NCI-H2107 treated with DMSO at 0.1 percent for 48 hours (cell line): ENCODE results near the gene ACTN1.
A peak's percentile ranks its signal among the peaks of the same experiment; 100 is the strongest.
"Not testable (repeated sequence)": the region's sequence is repeated elsewhere in the genome, so short reads cannot be mapped to it uniquely, and the experiment has no call there.

Source experiments
- DNase-seq: peaks from one replicate; lab custom pipeline; 2025; ENCODE audit not compliant: unreplicated experiment; lab: John Stamatoyannopoulos, UW

The ACTN1 gene

DNA sequence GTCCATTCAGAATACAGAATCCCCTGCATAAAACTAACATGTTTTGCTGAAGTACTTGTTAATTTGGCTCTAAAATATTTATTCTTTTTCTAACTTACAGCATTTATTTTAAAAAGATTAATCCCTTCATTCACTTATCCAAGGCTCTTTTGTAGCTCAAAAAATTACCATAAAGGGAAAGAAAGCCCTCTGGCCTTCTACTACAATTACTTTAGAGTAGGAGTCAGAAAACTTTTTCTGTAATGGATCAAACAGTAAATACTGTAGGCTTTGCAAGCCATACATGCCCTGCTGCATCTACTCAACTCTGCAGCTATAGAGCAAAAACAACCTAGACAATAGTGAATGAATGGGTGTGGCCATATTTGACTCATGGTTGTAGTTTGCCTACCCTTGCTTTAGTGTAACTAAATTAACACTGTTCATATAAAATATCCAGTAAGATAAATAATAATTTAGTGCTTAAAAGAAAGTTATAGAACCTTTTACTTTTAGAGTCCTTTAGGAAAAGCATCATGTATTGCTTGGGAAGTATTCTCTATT is 112.0 kb downstream of the ACTN1 start:
- DNase-seq = no peak

DNA sequence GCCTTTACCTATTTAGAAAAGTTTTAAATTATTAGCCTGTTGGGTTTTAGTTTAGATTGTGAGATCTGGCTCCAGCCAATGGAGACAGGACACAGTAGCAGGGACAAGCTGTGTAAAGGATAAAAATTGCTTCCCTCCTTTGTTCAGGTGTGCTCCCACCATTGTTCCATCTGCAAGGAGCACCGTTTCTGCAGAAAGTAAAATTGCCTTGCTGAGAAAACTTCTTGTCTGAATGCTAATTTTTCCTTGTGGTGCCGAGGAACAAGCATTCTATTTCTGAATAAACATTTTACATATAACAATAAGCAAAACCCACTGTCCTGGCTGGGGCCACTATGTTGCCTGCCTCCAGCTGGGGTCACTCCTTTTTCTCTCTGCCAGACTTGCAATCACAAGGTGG is 113.6 kb downstream of the ACTN1 start:
- no peak for DNase-seq

DNA sequence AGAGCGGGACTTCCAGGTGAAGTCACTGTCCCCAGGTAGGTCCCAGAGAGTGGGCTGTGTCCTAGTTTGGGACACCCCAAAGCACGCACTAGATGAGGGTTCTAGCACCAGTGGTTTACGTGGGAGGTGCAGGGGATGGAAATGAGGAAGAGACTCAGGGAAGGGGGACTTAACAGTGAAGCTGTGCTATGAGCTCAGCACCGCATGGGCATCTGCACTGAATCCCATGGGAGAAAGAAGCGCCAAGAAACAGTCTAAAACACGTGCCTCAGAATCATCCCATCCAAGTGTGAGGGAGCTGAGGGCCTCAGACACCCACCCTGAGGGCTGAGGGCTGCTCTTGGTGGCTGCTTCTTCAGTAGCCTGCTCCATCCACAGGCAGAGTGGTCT is 114.7 kb downstream of the ACTN1 start:
- no peak for DNase-seq

DNA sequence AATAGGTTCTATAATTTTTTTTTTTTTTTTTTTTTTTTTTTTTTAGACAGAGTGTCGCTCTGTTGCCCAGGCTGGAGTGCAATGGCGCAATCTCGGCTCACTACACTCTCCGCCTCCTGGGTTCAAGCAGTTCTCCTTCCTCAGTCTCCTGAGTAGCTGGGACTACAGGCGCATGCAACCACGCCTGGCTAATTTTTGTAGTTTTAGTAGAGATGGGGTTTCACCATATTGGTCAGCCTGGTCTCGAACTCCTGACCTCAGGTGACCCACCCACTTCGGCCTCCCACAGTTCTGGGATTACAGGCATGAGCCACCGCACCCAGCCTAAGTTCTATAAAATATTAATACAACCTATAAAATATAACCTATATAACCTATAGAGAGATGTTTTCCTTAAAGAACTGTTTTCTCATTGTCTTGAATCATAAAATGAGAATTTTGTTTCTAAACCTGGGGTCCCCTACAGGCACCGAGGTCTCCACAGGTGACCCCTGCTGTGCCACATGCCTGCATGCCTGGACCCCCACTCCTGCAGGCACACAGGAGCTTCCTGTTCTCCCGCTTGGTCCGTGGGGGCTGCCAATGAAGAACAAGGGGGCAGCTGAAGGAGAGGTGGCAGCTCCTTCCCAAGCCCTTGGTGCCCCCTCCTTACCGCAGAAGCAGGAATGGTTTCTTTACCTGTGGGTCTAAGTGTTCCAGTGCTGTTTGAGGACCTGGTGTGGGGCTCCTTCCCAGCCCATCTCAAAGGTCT is 115.3 kb downstream of the ACTN1 start:
- no peak for DNase-seq

DNA sequence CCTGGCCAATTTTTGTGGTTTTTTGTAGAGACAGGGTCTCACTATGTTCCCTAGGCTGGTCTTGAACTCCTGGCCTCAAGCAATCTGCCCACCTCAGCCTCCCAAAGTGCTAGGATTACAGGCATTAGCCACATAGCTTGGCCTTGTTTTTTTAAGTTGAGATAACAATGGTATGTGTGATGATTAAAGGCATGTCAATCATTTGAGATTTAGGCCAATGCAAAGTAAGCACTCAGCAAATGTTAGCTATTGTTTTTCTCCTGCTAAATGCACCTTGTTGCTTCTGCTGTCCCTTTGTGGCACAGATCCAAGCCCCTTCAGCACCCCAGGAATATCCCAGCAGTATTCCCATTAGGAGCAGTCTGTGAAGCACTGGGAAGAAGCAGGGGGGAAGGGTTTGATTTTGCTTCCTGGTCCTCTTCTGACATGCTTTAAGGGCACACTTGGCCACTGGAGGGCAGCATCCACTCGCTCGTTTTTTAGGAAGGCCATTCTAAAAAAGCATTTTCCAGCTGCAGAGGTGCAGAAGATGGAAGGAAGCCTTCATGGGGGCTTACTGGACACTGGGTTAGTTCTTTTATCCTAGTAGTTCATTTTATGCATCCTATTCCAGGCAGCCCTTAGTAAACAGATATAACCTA is 116.0 kb downstream of the ACTN1 start:
- DNase-seq = peak; percentile 85

DNA sequence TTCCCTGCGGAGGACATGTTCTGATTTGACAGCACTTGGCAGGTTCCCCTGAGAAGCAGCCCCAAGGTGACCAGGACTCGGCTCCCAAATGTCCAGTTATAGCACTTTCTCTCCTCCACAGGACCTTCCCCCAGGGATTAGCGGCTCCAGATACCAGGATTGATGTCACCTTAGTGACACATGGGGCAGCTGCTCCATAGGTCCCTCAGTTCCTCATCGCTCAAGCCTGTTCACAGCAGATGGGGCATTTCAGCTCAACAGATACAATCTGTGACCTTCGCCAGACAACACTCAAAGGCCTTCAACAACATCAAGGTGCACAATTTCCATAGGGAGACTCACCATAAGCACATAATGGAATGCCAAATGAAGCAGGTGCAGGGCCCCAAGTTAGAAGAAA is 118.3 kb downstream of the ACTN1 start:
- no peak for DNase-seq

DNA sequence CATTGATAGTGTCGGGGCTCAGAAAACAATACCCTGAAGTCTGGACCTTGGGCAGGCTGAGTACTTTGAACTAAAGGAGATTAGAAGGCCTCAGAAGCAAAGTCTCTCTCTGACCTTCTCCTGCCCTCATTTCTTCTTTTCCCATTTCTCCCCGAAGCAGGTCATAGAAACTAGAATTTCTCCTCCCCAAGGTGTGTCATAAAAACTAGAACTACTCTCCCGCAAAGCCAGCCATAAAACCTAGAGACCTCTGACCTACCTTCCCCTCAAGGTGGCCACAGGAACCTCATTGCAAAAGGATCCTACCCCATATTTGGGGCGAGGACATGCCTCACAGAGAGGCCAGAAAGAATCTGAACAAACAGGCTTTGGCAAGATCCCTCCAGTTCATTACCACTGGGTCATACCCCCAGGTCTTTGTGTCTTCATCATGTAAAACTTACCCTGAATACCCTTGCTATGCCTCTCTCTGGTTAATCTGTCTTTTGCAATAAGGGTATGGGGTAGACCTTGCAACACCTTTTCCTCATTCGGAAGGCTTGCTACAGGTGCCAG is 121.5 kb downstream of the ACTN1 start:
- no peak for DNase-seq

DNA sequence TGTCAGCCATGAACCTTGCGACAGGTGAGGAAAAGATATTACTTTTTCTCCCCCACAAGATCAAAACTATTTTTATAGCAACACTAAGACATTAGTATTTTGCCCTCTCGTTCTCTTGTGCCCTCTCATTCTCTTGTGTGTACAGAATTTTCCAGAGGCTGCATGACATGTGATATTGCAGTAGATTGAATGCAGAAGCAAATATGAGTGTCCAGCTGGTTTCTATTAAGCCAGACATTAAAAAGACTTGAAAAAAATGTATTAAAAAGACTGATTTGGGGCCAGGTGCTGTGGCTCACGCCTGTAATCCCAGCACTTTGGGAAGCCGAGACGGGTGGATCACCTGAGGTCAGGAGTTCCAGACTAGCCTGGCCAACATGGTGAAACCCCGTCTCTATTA is 122.5 kb downstream of the ACTN1 start:
- no peak for DNase-seq

DNA sequence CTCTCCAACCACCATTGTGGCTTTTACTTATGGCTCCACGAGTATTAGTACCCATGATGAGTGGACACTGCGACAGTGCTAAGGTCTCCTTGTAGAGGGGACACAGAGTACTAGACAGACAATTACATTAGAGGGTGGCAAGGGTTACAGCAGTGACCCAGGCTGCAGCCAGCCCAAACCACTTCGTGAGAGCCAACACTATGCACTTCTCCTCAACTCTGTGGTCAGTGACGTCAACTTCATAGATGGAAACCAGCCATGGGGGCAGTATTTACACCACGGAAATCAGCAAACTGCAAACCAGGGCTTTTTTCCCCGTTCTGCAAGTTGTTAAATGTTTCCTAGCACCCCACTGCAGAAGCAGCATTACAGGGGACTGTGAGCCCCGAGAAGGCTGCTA is 124.7 kb downstream of the ACTN1 start:
- no peak for DNase-seq

DNA sequence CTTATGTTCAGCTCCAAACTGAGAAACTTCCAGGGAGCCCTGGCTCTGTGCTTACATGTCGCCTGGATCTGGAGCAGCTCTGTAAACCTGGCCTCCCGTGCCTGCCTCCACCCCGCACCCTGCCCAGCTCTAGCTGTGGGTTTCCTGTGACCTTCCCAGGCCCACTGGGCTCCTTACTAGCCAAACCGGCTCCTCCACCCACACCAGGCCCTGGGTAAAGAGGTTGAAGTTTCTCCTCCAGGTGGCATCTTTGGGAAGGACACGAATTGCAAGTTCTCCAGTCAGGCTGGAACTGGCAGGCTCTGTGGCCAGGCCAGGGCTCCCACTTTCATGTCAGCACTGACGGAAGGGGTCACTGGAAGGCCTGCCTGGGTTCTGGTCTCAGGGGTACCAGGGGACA is 125.4 kb downstream of the ACTN1 start:
- DNase-seq = no peak

DNA sequence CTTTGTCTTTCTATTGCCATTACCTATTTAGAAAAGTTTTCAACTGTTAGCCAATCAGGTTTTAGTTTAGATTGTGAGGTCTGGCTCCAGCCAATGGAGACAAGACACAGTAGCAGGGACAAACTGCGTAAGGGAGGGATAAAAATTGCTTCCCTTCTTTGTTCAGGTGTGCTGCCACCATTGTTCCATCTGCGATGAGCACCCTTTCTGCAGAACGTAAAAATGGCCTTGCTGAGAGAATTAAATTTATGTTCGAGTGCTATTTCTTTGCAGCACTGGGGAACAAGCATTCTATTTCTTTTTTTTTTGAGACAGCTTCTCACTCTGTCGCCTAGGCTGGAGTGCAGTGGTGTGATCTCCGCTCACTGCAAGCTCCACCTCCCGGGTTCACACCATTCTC is 126.6 kb downstream of the ACTN1 start:
- not testable (repeated sequence) for DNase-seq

DNA sequence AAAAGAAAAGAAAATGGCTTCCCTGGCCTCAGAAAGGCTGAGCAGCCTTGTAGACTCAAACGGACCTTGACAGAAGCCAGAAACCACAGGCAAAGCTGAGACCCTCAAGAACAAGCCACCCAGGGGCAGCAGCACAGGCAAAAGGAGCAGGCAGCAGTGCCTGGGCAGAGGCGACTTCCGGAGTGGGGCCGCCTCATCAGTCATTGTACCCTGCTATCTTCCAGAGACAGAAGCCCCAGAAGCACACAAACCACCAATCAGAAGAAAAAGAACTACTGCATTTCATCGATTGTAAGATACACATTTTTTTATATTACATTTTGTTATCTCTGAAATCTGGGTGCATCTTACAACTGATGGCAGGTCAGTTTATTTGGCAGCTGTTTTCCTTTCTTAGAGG is 128.0 kb downstream of the ACTN1 start:
- no peak for DNase-seq

DNA sequence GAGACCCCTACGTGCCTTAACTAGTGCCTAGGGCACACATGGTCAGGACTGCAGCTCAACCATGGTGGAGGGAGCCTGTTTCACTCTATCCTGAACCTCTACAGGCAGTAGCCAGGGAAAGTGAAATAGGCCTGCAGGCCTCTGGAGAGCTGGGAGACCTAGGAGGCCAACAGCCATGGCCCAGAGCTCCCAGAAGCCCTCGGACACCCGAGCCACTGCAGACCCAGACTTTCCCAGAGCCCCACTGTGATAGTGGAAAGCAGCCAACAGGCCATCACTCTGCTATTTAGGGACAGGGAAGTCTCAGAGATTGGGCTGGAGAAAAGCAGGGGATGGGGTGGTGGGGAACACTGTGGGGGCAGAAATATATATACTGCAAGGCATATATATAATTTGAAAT is 129.7 kb downstream of the ACTN1 start:
- no peak for DNase-seq

DNA sequence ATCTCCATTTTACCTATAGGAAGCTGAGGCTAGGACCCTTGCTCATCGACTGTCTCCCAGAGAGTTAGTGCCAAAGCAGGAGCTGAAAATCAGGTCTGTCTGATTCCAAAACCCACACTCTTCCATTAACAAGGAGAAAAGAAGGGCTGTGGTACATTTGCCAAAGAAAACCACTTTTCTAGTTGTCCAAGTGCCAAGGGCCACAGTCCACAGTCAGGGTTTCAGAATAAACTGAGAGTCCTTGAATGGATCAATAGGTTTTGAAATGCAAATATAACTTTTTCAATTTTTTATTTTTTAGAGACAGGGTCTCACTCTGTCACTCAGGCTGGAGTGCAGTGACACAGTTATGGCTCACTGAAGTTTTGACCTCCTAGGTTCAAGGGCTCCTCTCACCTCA is 130.8 kb downstream of the ACTN1 start:
- no peak for DNase-seq

DNA sequence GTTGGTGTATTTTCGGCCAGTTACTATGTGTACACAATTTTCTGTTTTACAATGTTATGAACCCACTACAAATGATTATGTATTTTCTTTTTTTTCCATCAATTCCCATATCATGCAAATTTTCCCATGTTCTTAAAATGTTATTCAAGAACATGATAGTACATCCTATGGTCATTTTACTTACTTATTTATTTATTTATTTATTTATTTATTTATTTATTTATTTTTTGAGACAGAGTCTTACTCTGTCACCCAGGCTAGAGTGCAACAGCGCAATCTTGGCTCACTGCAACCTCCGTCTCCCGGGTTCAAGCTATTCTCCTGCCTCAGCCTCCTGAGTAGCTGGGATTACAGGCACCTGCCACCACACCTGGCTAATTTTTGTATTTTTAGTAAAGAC is 131.5 kb downstream of the ACTN1 start:
- DNase-seq = not testable (repeated sequence)

DNA sequence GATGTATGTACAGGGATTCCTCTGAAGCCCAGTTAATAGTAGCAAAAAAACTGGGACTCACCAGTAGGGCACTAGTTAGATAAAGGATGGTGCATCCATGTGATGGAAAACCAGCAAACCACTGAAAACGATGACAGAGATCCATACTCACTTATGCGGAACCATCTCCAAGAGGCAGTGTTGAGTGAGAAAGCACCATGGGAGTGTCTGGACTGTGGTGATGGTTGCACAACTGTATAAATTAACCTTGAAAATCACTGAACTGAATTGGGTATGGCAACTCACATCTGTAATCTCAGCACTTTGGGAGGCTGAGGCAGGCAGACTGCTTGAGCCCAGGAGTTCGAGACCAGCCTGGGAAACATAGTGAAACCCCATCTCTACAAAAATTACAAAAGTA is 132.6 kb downstream of the ACTN1 start:
- DNase-seq = no peak

DNA sequence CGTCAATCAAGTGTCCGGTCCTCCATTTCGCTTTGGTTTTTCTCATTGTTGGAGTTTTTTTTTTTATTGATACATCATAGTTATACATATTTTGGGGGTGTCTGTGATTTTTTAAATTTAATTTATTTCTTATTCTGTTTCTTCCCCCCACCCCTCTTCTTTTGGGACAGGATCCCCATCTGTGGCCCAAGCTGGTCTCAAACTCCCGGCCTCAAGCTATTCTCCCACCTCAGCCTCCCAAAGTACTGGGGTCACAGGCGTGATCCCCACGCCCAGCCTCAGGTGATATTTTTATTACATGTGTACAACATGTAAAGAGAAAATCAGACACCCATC is 134.9 kb downstream of the ACTN1 start:
- no peak for DNase-seq

DNA sequence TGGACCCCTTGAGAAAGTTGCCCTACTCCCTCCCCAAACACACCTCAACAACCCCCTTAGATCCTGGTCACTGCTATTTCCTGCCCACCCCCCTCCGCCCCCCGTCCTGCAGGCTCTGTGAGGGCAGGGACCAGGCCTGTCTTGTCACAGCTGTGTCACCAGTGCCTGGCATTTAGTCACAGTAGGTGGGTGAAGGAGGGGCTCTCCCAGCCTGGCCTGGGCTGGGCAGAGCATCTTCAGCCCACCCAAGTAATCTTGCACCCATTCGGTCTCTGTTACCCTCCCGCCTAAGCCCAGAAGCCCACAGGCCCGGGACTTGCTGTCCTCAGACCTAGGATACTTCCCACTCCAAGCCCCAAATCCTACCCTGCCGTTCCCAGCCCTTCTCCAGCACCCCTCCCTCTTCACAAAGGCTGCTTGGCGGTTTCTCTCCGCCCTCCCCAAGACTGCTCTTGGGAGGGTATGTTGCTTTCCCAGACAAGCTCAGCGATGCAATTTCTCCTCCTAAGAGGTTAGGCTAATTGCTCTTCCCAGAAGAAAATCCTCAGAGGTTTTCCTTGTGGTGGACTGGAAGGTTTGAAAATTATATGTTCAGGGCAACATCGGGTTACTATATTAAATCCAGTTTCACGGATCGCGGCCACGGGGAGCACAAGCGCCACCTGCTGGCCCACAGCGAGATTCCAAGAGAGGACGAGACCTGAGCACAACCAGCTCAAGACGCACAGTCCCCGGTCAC is 135.5 kb downstream of the ACTN1 start:
- DNase-seq = peak; percentile 63

DNA sequence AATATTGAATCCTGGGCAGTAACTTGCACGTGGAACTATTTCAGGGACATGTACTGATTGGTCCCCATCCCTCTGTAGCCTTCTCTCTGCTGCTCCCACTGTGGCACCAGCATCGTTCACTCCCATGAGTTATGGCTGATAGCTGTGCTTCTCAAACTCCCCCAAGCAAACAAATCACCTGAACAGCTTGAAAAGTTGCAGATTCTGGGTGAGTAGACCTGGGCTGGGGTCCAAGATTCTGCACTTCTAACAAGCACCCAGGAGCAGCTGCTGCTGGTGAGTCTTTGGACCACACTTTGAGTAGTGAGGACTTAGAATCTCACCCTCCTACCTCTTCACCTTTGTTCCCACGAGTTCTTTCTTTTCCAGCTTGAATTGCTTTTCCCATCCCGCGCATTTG is 136.8 kb downstream of the ACTN1 start:
- DNase-seq = no peak

DNA sequence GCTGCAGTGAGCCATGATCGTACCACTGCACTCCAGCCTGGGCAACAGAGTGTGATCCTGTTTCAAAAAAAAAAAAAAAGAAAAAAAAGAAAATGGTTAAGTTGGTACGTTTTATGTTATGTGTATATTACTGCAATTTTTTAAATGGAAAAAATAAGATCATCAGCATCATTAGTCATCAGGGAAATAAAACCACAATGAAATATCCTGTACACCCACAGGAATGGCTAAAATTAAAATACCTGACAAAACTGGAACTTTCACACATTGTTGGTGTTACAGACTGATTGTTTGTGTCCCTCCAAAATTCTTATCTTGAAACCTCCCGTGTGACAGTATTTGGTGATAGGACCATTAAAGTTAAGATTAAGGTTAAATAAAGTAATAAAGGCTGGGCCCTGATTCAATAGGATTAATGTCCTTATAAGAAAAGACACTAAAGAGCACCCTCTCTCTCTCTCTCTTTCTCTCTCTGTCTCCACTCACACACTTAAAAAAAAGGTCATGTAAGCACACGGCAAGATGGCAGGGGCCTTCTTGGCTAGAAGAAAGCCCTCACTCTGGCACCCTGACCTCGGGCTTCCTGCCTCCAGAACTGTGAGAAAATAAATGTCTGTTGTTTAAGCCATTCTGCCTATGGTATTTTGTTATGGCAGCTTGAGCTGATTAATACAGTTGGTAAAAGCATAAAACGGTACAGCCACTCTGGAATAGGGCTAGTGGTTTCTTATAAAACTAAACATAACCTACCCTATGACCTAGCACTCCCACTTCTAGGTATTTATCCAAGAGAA is 137.9 kb downstream of the ACTN1 start:
- no peak for DNase-seq

DNA sequence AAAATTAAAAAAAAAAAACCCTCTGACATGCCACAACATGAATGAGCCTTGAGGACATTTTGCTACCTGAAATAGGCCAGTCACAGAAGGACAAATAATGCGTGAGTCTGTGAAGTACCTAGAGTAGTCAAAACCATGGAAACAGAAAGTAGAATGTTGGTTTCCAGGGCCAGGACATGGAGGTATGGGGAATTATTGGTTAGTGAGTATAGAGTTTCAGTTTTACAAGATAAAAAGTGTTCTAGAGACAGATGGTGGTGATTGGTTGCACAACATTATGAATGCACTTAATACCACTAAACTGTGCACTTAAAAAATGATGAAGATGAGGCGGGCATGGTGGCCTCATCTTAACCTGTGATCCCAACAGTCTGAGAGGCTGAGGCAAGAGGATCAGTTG is 138.6 kb downstream of the ACTN1 start:
- DNase-seq = no peak
